GM18502 (cell line): Measurements from ENCODE around the gene EAF1.
"Not testable (repeated sequence)": the region's sequence is repeated elsewhere in the genome, so short reads cannot be mapped to it uniquely, and the experiment has no call there.

Experiments
- ATAC-seq: cut with Tn5 transposase; IDR thresholded peaks from one replicate; pipeline ENCODE4 v1.9.1; 2021; ENCODE audit warnings: mild to moderate bottlenecking; ENCODE audit not compliant: unreplicated experiment, poor library complexity

EAF1 gene

DNA sequence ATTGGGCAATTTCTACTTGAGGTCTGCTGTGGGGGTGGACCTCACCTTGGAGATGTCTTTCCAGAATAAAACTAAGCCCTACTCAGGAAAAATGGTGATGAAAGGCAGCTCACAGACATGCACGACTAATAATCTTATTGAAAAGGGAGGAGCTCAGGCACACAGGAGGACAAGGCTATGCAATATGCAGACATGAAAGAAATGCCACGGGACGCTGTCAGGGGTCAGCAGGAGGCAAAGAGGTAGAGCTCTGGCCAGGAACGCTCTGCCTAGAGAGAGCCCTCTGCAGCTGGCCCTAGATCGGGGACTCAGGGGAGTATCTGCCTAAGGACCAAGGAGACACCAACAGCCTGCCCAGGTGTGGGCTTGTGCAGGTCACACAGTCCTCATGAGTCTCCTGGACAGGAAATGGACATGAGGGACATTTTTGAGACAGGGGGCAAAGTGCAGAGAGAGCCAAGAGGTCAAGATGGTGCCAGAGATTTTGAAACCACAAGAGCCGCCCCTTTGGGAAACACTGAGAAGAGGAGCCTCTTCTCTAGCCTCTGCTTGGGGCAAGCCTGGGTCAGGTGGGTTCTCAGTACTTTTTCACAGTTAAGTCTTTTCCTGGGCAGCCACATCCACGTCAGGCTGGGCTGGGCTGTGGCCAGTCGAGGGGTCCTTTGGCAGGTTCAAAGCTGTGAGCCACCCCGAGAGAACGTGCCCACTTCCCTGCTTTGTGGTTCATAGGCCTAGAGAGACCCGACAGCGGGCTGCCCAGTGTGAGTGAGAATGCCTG is 23.2 kb downstream of the EAF1 start:
- ATAC-seq, result no peak

DNA sequence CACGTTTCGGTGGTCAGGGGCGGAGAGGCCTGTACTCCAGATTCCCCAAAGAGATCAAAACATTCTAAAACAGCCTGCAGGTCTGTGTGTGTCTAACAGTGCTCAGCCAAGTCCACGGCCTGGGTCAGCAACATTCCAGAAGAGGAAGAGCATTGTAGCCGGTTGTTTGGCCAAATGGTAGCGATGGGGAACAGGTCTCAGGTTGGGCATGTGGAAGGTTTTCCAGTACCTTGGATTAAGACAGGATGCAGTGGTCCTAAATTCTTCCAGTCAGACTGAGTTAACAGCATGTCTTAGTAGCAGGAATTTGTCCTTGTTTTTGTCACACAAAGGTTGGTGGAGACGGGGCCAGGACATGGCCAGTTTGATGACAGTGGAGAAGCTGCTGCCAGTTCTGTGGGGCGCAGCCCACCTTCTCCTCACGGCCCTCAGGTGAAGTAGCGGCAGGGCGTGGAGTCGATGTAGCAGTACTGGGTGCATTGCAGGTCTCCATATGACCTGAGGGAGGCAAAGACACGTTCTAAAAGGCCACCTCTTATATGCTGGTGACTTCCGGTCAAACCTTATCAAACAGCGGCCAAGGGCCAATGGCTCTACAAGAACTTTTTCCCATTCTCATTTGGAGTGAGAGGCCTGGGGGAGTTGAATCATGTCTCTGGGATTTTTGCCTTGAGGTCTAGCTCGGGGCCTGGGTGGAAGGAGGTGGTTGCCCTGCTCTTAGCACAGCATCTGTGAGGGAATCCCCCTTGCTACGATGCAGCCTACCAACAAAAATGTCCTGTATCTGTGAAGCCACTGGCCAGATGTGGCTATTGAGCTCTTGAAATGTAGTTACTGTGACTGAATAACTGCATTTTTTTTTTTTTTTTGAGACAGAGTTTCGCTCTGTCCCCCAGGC is 24.1 kb downstream of the EAF1 start:
- ATAC-seq, result no peak

DNA sequence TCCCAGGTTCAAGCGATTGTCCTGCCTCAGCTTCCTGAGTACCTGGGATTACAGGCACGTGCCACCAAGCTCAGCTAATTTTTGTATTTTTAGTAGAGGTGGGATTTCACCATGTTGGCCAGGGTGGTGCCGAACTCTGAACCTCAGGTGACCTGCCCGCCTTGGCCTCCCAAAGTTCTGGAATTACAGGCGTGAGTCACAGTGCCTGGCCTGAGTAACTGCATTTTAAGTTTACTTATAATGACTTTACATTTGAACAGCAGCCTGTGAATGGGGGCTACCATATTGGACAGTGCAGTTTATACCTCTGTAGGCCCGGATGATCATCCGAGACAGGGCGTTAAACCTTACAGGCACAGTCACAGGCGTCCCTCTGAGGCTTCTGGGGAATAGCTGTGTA is 24.8 kb downstream of the EAF1 start:
- no peak for ATAC-seq

DNA sequence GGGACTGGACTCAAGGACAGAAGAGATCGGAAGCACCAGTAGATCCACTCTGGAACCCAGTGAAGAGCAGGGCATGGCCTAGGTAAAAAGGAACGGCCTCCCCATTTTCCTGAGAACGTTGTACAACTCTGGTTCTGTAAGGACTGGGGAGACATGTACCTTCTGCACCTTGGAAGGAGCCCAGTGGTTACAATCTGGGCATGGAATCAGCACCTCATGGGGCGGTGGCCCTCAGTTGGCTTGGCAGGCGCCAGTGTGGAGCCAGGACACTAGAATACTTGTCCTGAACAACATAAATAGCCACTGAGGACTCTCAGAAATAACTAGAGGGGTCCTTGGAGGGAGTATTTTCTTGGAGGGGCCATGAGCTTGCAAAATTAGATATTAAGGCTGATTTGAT is 25.6 kb downstream of the EAF1 start:
- no peak for ATAC-seq

DNA sequence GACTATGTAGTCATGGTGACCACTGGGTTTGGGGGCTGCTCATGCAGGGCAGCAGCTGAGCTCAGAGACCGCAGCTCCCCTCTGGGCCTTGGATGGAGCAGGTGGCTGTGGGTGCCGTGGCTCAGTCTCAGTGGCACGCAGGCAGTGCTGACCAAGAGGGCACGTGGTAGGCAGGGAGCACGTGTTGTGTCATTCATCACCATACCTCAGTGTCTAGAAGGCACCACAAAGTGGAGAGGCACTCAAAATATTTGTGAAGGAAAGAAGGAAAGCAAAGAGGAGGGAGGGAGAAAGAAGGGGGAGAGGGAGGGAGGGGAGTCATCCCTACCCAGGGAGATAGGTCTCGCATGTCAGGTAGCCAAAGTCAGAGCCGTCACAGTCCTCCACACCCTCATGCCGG is 26.1 kb downstream of the EAF1 start:
- no peak for ATAC-seq

DNA sequence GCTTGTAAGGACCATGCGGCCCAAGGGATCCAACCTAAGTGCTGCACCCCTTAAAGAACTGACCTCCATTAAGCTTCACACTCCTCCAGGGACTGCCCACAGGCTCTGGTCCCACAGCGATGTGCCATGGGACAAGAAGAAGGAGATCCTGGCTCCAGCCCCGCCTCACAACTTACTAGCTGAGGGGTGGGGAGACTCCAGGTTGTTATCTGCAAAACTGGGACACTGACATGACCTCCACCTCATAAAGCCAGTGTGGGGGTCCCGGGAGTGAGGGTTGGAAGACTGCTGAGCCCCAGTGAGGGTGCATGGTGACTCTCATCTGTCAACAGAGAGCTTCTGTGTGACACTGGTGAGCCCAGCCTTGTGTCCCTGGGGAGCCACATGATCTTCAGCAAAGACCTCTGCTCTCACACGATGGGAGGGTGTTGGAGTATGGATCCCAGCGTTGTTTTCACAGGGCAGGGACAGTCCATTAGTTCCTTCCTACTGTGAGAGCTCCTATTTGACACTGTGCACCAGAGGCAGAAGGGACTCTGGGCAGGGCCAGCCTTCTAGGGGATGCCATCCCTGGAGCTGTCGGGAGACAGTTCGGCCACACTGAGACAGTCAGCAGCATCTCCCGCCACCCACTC is 26.7 kb downstream of the EAF1 start:
- ATAC-seq, result no peak

DNA sequence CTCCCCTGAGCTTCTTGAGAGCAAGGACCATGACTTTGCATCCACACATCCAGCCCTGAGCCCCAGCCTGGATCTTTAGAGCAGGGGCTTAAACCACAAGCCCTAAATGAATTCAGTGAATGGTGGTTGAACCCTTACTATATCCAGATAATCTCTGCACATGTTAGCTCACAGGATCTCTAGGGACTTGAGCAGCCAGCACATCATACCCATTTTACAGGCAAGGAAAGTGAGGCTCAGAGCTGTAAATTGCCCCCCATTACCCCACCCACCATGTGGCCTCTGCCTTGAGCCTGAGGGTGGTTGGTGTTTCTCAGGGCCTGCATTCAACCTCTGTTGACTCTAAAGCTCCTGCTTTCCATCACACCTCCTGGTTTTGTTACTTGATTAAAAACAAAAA is 27.6 kb downstream of the EAF1 start:
- no peak for ATAC-seq

DNA sequence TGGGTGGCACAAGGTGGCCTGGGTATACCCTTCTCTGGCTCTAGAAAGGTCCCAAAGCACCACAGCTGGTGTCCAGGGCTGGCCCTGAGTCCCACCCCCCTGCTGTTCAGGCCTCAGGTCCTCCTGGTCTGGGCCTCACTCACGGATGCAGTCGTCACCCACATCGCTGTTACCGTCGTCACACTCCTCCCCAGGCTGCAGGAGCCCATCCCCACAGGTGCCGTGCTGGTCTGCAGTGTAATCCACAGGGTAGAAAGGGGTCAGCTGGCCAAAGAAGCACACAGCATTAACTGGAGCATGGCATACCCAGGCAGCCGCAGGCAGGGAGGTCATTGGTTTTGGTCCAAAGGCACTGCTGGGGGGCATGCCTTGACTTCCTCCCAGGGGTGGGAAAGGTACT is 28.4 kb downstream of the EAF1 start:
- ATAC-seq, result no peak

DNA sequence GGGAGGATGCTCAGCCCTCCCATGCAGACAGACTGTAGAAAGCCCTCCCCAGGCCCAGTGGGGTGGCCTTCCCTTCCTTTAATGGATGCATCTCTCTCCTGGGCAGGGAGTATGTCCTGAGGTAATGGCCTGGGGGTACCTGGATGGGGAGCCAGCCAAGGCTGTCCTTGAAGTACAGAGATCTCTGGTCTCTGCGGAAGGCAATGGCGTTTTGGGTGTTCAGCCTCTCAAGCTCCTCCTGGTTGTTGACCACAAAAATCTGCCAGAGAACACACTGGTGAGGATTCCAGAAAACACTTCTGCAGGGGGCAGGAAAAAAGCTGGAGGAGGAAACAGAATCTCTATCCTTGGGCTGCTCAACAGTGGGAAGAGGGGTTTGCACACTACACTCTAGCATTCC is 28.9 kb downstream of the EAF1 start:
- ATAC-seq, result no peak

DNA sequence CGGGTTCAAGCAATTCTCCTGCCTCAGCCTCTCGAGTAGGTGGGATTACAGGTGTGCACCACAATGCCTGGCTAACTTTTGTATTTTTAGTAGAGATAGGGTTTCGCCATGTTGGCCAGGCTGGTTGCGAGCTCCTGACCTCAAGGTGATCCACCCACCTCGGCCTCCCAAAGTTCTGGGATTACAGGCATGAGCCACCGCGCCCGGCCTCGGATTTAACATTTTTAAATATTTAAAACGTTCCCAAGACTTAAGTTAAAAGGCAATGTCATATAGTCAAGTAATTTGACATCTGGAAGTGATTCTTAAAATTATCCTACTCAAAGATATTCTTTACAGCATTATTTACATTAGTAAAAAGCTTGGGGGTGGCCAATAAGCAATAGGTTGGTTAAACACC is 29.5 kb downstream of the EAF1 start:
- ATAC-seq, result not testable (repeated sequence)

DNA sequence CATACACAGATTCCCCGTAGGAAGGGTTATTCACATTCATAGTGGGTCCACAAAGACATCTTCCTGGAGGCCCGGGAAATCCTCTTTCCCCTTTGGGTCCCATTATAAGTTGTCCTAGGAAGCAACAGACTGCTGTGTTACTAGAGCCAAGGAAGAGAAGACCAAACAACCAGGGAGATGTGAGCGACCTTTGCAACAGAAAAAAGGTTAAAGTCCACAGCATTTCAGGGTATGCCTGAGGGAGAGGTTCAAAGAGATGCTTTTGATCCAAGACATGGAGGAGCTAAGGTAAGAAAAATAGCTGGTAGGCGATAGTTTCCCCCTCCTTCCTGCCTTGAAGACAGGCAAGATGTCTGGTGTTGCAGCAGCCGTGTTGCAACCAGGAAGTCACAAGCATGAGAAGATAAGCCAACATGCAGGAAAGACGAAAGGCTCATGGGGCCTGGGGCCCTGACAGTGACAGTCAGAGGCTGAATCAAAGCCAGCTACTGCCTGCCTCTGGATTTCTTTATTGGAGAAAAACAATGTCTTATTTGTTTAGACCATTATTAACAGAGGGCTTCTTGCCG is 30.9 kb downstream of the EAF1 start:
- ATAC-seq, result no peak

DNA sequence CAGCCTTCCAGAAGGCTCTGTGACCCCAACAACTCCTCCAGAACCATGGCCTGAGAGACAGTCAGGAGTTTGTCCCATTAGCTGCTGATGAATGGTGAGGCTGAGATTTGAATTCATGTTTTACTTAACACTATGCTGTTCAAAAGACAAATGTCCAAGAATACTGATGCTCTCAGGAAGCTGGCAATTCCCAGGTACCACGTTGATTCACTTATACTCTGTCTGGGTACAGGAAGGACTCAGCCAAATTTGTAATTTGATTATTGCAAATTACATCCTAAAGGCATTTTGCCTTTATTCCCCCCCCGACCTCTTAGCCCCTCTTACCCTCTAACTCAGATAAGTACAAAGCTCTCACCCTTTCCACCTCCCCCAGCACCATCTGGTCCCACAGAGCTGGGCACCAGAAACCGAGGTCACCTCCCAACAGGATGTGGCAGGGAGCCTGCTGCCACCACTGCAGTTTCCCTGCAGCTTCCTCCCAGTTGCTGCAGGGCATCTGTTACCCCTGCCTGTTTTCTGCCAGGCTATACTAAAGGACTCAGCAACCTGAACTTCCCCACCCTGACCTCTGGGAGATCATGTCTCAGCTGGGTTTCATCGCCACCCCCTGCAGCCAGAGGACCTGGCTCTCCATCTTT is 33.6 kb downstream of the EAF1 start:
- no peak for ATAC-seq

DNA sequence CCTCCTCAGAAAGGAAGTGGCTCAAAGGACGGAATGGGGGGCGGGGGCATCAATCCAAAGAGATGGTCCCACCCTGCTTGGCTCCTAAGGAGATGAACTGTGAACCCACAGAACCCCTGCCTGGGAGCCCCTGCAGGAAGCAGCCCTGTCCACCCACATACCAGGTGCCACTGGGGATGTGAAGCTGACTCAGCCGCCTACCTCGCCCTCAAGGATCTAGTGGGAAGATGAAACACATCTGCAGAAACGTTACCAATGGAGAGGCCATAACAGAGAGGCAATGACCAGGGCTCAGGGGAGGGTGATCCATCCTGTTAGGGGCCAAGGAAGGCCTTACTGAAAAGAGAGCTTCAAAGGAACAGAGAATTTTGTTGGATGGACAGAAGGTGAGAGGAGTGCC is 35.1 kb downstream of the EAF1 start:
- ATAC-seq, result no peak

DNA sequence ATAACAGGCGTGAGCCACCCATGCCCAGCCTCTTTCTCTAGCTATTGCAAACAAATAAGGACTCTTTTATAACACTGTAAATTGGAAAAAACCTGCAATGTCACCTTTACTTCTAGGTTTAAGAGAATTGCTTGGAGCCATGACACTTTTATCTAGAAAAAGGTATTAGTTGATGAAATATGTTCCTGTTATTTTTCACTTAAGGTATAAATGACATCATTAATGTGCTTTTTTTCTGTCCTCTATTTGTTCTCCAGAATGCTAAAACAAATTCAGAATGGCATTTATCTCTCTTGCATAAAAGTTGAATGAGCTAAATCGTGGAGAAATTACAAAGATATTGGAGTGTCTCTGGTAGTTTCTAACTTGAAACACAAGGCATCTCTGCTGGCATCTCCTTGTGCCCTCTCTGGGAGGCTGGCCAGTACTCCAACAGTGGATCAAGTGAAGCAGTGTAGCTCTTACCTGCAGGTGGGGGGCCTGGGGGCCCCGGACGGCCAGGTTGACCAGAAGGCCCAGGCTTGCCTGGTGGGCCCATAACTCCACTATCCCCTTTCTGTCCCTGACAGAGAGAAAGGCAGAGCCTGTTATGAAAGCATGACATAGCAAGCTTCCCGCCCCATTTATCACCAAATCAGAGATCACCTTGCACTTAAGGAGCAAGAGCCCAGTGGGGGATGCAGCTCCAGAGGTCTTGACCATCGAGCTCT is 38.6 kb downstream of the EAF1 start:
- no peak for ATAC-seq

DNA sequence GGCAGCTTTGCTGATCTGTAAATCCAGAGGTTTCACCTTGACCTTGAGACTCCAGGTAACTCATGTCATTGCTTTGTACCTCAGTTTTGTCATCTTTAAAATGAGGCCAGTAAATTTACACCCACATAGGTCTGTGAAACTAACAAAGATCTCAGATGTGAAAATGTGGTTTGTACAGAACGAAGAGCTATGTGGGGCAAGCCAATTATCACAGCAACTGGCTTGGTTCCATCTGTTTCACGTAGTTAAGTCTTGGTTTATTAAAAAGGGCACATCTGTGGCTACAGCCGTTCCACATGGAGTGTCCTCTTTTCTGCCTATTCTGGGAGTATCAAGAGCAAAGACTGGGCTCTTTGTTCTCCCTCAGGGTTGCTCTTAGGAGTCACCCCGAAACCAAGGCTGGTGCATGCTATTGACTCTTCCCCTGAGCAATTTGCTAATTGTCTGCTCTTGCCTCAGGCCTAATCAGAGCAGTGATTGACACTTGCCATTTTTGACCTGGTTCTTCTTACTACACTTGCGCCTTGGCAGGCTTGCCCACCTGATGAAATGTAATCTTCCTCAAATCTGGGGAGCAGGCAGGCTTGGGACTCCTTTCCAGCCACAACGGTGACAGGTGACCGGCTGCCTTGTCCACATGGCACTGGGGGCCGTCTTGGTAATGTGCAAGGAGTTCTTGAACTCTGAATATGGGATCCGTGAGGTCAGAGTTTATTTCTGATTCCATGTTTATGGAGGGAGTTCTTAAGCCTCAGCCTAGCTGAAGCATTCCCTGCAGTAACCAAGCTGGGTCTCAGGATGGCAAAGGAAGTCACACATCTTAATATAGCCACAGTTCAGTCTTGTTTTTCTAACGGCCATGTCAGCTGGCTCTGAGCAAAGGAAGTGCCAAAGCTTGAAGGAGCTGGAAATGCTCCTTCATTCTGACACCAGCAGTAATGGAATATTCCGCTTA is 40.1 kb downstream of the EAF1 start:
- ATAC-seq, result peak; percentile 81

DNA sequence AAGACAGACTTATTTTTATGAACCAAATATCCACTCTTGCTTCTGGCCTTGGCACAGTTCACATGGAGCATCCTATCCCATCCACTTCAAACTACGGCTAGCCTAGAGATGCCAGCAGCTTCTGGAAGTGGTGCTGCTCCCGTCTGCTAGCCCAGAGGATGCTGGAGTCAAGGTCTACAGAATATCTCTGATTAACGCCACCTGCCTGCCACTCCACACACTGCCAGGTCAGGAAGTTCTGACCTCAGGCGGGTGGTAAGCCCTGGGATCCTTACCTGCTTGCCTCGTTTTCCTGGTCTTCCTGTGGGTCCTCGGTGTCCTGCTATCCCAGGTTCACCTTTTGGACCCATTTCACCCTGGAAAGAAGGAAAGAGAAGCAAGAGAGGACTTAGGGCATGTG is 42.9 kb downstream of the EAF1 start:
- ATAC-seq, result no peak

DNA sequence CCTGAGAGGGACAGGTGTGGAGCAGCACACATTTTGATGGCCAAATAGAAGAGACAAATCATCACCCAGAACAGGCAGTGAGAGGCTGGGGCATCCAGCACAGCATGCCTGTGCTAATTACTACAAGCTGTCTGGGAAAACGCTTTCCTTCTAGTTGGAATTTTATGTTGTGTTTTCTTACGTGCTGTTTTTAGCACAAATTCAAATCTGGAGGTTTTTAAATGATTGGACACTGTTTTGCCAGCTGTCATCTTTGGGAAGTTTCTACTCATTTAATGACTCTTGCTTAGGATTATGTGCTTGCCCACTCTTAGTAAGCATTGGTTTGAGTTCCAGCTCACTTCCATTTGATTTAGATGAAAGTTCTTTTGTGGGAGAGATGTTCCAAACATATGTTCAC is 43.5 kb downstream of the EAF1 start:
- ATAC-seq, result no peak

DNA sequence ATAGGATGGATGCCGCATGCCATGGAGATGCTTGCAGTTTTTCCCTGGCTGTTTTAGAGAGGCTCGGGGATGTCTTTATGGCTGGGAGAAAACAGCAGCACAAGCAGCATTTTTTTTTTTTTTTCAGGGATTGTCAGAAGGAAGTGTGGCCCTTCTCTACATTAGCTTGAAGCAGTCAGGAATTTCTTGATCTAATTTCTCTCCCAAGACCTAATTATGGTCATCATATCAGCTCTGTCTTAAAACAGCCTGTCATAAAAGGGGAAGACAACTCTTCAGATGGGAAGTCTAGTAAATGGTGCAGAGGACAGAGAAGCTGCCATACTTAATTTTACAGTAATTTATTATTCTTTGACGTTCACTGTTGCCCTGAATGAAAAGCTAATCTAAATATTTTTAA is 44.5 kb downstream of the EAF1 start:
- no peak for ATAC-seq

DNA sequence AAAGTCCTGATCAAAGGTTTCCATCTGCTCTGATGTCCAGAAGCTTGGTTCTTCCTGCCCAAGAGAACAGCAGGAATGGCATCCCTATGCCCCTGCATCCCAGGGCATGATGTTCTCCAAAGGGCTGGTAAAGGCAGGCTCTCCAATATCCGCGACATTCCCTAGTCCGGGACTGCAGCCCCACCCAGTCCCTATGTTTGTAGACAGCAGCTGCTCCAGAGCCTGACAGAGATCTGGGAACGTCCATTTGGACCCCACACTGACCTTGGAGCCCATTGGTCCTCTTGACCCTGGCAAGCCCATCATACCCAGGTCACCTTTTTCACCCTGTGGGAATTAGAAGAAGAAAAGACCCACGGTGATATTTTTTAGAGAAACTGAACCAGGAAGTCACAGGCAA is 47.8 kb downstream of the EAF1 start:
- ATAC-seq, result no peak
